SK-N-SH (cell line): ENCODE measurements around the gene CFAP100. TPM values are rescaled to one million over a fixed set of nuclear protein-coding genes. Genes with fewer than 3 reads are reported as not detected.

Source experiments
- CTCF ChIA-PET: fragments of 300-600, 350-600 bp; formaldehyde crosslinking; extraction: SDS; loops from one replicate; lab custom pipeline; 2021; lab: Yijun Ruan, JAX
- POLR2A ChIA-PET: fragments of 350-600 bp; sonication (Branson Sonifier 250); formaldehyde crosslinking; extraction: SDS; loops from one replicate; lab custom pipeline; 2020; ENCODE audit warnings: antibody characterized with exemption, inconsistent platforms; lab: Yijun Ruan, JAX
- DNase-seq: peaks from one replicate; pipeline ENCODE4 v3.0.0; 2012
- H2AFZ ChIP-seq: fragments of 200-600 bp; sonication (generic); 2 replicates; pipeline ENCODE4 v1.8.1; 2016; ENCODE audit warnings: antibody characterized with exemption, mild to moderate bottlenecking, low read depth
- H3F3A ChIP-seq: fragments of 200-600 bp; sonication (generic); replicated peaks from 2 replicates; pipeline ENCODE3; 2016; ENCODE audit warnings: antibody characterized with exemption, mild to moderate bottlenecking; ENCODE audit not compliant: insufficient read depth
- H3K27ac ChIP-seq, 2 experiments: fragments of 200-500 bp in 1 of 2; fragments of 200-600 bp in 1 of 2; sonication (Bioruptor generic) in 1 of 2; sonication (generic), shearing (Covaris generic) in 1 of 2; 2 replicates each; pipeline versions ENCODE4 v1.5.1 to v1.6.1; 2014 to 2016; ENCODE audit warnings: low read depth in 2 of 2, inconsistent platforms in 1 of 2, low read length in 1 of 2, mild to moderate bottlenecking in 1 of 2, mixed read lengths in 1 of 2
- H3K27me3 ChIP-seq: fragments of 200-600 bp; sonication (generic), shearing (Covaris generic); 2 replicates; pipeline ENCODE4 v1.6.1; 2016; ENCODE audit warnings: mixed run types; ENCODE audit not compliant: insufficient read depth
- H3K36me3 ChIP-seq, 2 experiments: fragments of 200-500 bp in 1 of 2; fragments of 200-600 bp in 1 of 2; sonication (Bioruptor generic) in 1 of 2; sonication (generic) in 1 of 2; replicated peaks in 1 of 2; 2 replicates each; pipeline versions ENCODE3 to v1.5.1; 2014 to 2016; ENCODE audit warnings: low read length in 1 of 2, mild to moderate bottlenecking in 1 of 2; ENCODE audit not compliant: insufficient read depth in 2 of 2, control insufficient read depth in 1 of 2
- H3K4me1 ChIP-seq, 2 experiments: fragments of 200-500 bp in 1 of 2; fragments of 200-600 bp in 1 of 2; sonication (Bioruptor generic) in 1 of 2; sonication (generic), shearing (Covaris generic) in 1 of 2; 2 replicates each; pipeline versions ENCODE4 v1.5.1 to v1.6.1; 2014 to 2016; ENCODE audit warnings: low read depth in 1 of 2, low read length in 1 of 2, mixed run types in 1 of 2; ENCODE audit not compliant: insufficient read depth in 2 of 2, control insufficient read depth in 1 of 2
- H3K4me2 ChIP-seq: fragments of 200-600 bp; sonication (generic), shearing (Covaris generic); 2 replicates; pipeline ENCODE4 v1.6.1; 2017; ENCODE audit warnings: mixed run types
- H3K4me3 ChIP-seq, 2 experiments: fragments of 200-500 bp in 1 of 2; fragments of 200-600 bp in 1 of 2; sonication (Bioruptor generic) in 1 of 2; sonication (generic), shearing (Covaris generic) in 1 of 2; 2 replicates each; pipeline versions ENCODE4 v1.5.1 to v1.8.1; 2014 to 2016; ENCODE audit warnings: low read depth in 2 of 2, inconsistent platforms in 1 of 2, low read length in 1 of 2, mild to moderate bottlenecking in 1 of 2, mixed read lengths in 1 of 2, moderate library complexity in 1 of 2
- H3K79me2 ChIP-seq: fragments of 200-600 bp; sonication (generic); 2 replicates; pipeline ENCODE4 v1.8.1; 2017; ENCODE audit warnings: mild to moderate bottlenecking; ENCODE audit not compliant: insufficient read depth
- H3K9ac ChIP-seq: fragments of 200-600 bp; sonication (generic); 2 replicates; pipeline ENCODE4 v1.6.1; 2017; ENCODE audit warnings: mixed run types
- H3K9me2 ChIP-seq: fragments of 200-600 bp; sonication (generic); 2 replicates; pipeline ENCODE4 v1.6.1; 2017; ENCODE audit warnings: mixed run types
- H3K9me3 ChIP-seq: fragments of 200-600 bp; sonication (generic); 2 replicates; pipeline ENCODE4 v1.6.1; 2017; ENCODE audit warnings: mixed run types, mild to moderate bottlenecking, moderate library complexity
- H4K20me1 ChIP-seq: fragments of 200-600 bp; sonication (generic); 2 replicates; pipeline ENCODE4 v1.6.1; 2017; ENCODE audit warnings: mild to moderate bottlenecking, mixed run types; ENCODE audit not compliant: insufficient read depth
- FOXJ3 ChIP-seq: sonication (generic); formaldehyde crosslinking; IDR thresholded peaks from 2 replicates; pipeline ENCODE4 v1.5.1; 2020; ENCODE audit warnings: mild to moderate bottlenecking, missing genetic modification reagents
- FOXM1 ChIP-seq: IDR thresholded peaks from 2 replicates; pipeline ENCODE4 v1.4.0; 2012; ENCODE audit warnings: low read depth, mild to moderate bottlenecking
- GABPA ChIP-seq: IDR thresholded peaks from 2 replicates; pipeline ENCODE4 v1.4.0; 2012; ENCODE audit warnings: low read depth, mild to moderate bottlenecking
- JUND ChIP-seq: IDR thresholded peaks from 2 replicates; pipeline ENCODE4 v1.4.0; 2012
- POLR2AphosphoS5 ChIP-seq: IDR thresholded peaks from 2 replicates; pipeline ENCODE4 v1.6.1; 2012; ENCODE audit warnings: low read depth, low read length
- RFX5 ChIP-seq: IDR thresholded peaks from 2 replicates; pipeline ENCODE4 v1.6.1; 2012; ENCODE audit warnings: mild to moderate bottlenecking, improper control_type of control experiment, low read length
- SIN3A ChIP-seq: IDR thresholded peaks from 2 replicates; pipeline ENCODE4 v1.6.1; 2012; ENCODE audit warnings: low read depth, mild to moderate bottlenecking, low read length, moderate library complexity, borderline replicate concordance
- TCF12 ChIP-seq: IDR thresholded peaks from 2 replicates; pipeline ENCODE4 v1.4.0; 2012
- YY1 ChIP-seq: IDR thresholded peaks from 2 replicates; pipeline ENCODE4 v1.4.0; 2012; ENCODE audit warnings: low read depth, mild to moderate bottlenecking
- WGBS: methylation state at CpG from one replicate; pipeline ENCODE4 v1.1.6; 2017; ENCODE audit warnings: low lambda C conversion rate; 5-methylcytosine and 5-hydroxymethylcytosine counted together
- polyA plus RNA-seq, 3 experiments: library from polyadenylated mRNA; depleted of rRNA; stranded (reverse); fragments of >200 nt; gene quantifications; 2 replicates each; pipeline ENCODE4 v1.2.3, GENCODE V29; 2012
- TF ChIP-seq, protein P1 (sequence below): IDR thresholded peaks from 2 replicates; pipeline ENCODE4 v1.4.0; 2012; ENCODE audit warnings: low read depth, borderline replicate concordance
- TF ChIP-seq, protein P2 (sequence below): IDR thresholded peaks from 2 replicates; pipeline ENCODE4 v1.4.0; 2012; ENCODE audit warnings: low read depth, borderline replicate concordance
- TF ChIP-seq, protein P3 (sequence below): fragments of 150-350 bp; IDR thresholded peaks from 2 replicates; pipeline ENCODE4 v1.6.1; 2016; ENCODE audit warnings: mild to moderate bottlenecking, low read depth, low read length
- TF ChIP-seq, protein P4 (sequence below): fragments of 150-350 bp; IDR thresholded peaks from 2 replicates; pipeline ENCODE4 v1.6.1; 2017; ENCODE audit warnings: antibody characterized with exemption, low read length, low read depth, borderline replicate concordance

CFAP100 gene
- polyA plus RNA-seq, 1 of the 3 experiments (the other 2 are of a cell fraction): not detected

DNA sequence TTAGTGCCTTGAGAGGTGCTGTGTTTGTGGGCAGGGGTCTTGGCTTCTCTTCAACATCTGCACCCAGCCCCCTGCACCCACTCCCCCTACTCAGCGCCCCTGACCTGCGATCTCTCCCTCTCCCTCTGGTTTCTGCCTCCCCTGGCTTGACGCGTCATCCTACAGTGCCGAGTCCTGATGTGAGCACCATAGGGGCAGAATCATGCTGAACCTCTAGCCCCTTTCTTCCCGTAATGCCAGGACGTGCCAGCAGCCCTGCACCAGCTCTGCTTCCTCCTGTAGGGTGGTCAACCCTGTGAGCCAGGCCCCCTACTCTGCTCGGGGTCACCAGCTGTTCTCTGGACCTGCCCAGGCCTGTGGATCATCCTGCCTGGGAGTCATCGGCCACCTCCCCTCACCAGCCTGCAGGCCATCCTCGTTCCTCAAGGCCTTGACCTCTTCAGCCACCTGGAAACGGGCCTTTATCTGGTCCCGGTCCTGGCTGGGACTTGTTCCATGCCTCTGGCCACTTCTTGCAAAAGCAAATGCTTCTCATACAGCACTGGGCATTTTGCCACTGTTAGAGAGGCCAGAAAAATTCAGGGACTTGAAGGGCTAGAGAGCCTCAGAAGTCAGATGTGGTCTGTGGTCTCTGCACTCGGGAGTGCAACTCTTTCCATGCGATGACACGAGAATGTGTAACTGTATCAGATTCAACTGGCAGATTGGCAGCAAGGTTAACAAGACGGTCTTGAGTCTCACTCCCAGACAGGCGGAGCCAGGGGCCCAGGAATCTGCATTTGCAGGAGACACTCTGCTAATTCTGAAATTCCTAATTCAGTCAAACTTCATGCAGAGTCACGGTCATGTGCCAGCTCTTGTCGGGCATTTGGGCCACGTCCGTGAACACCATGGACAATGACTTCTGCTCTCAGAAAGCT, 20.8 kb upstream of the CFAP100 start:
- Histone ChIP-seq H3K36me3 (no peaks in the 10 kb centered on the region), H3K9me3 (no peaks in the 10 kb centered on the region), H3K4me3 (no peak overlapping the region), H3F3A (no peaks in the 10 kb centered on the region), H3K4me2 (no peak overlapping the region), H3K27me3 (peaks cover 8% of the 10 kb centered on the region; the same call in 1 of the 2 replicates), H3K4me1 (peaks cover 0 to 21% of the 10 kb centered on the region in 2 experiments; a peak in 1 of 4 replicates), H4K20me1 (no peaks in the 10 kb centered on the region), H3K9ac (no peak overlapping the region), H3K27ac (no peak overlapping the region; a peak in 1 of 4 replicates), H2AFZ (no peak overlapping the region), H3K79me2 (no peaks in the 10 kb centered on the region), H3K9me2 (no peaks in the 10 kb centered on the region)
- POLR2A ChIA-PET: no interaction called here
- no peak for TF ChIP-seq YY1
- TF ChIP-seq JUND: no peak
- CTCF ChIA-PET: interaction anchor here (1.9 to 2.0 kb wide), 2 partner anchors 18 to 240 kb away, joined by 5 to 7 read pairs; no protein-coding TSS in a partner anchor
- no peak for DNase-seq
- WGBS: 62% methylated on average over 19 of the region's 21 CpGs

DNA sequence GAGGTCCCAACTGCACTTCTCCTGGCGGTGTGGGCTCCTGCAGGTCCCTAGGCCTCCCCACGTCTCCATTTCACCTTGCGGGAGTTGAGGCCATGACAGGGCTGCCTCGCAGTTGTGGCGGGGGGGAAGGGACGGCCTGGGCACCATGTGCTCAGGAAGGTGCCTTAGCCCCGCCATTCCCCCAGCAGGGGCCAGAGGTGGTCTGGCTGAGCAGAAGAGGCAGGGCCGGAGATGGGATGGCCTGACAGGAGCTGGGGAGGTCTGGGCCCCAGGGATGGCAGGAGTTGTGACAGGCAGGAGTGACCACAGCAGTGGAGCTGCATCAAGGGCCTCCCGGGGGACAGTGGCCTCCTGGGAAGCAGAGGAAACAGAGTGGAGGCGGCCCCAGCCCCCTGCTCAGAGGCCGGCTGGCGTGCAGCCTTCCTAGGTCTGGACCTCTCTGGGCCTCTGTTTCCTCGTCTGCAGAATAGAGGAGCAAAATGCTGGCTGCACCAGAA, 18.8 kb upstream of the CFAP100 start:
- ChIA-PET POLR2A (no interaction called here), CTCF (interaction anchor here (1.0 to 2.0 kb wide), 2 partner anchors 16 to 177 kb away, joined by 3 to 5 read pairs; no protein-coding TSS in a partner anchor)
- Histone ChIP-seq H3K9me3 (no peaks in the 10 kb centered on the region), H3K27me3 (peaks cover 8% of the 10 kb centered on the region; the same call in 1 of the 2 replicates), H3F3A (no peaks in the 10 kb centered on the region), H3K79me2 (no peaks in the 10 kb centered on the region), H4K20me1 (no peaks in the 10 kb centered on the region), H2AFZ (no peak overlapping the region), H3K9ac (no peak overlapping the region), H3K4me3 (no peak overlapping the region), H3K36me3 (no peaks in the 10 kb centered on the region), H3K4me2 (no peak overlapping the region), H3K9me2 (no peaks in the 10 kb centered on the region), H3K4me1 (peaks cover 0 to 21% of the 10 kb centered on the region in 2 experiments; a peak in 1 of 4 replicates), H3K27ac (no peak overlapping the region; a peak in 1 of 4 replicates)
- no peak for DNase-seq
- TF ChIP-seq, protein P1, sequence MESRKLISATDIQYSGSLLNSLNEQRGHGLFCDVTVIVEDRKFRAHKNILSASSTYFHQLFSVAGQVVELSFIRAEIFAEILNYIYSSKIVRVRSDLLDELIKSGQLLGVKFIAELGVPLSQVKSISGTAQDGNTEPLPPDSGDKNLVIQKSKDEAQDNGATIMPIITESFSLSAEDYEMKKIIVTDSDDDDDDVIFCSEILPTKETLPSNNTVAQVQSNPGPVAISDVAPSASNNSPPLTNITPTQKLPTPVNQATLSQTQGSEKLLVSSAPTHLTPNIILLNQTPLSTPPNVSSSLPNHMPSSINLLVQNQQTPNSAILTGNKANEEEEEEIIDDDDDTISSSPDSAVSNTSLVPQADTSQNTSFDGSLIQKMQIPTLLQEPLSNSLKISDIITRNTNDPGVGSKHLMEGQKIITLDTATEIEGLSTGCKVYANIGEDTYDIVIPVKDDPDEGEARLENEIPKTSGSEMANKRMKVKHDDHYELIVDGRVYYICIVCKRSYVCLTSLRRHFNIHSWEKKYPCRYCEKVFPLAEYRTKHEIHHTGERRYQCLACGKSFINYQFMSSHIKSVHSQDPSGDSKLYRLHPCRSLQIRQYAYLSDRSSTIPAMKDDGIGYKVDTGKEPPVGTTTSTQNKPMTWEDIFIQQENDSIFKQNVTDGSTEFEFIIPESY: no peak
- TF ChIP-seq YY1 (no peak), SIN3A (no peak), POLR2AphosphoS5 (no peak), GABPA (no peak), FOXM1 (no peak), RFX5 (no peak), FOXJ3 (no peak), JUND (no peak), TCF12 (no peak)
- TF ChIP-seq, protein P2, sequence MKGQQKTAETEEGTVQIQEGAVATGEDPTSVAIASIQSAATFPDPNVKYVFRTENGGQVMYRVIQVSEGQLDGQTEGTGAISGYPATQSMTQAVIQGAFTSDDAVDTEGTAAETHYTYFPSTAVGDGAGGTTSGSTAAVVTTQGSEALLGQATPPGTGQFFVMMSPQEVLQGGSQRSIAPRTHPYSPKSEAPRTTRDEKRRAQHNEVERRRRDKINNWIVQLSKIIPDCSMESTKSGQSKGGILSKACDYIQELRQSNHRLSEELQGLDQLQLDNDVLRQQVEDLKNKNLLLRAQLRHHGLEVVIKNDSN: no peak
- TF ChIP-seq, protein P3, sequence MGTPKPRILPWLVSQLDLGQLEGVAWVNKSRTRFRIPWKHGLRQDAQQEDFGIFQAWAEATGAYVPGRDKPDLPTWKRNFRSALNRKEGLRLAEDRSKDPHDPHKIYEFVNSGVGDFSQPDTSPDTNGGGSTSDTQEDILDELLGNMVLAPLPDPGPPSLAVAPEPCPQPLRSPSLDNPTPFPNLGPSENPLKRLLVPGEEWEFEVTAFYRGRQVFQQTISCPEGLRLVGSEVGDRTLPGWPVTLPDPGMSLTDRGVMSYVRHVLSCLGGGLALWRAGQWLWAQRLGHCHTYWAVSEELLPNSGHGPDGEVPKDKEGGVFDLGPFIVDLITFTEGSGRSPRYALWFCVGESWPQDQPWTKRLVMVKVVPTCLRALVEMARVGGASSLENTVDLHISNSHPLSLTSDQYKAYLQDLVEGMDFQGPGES: no peak
- TF ChIP-seq, protein P4, sequence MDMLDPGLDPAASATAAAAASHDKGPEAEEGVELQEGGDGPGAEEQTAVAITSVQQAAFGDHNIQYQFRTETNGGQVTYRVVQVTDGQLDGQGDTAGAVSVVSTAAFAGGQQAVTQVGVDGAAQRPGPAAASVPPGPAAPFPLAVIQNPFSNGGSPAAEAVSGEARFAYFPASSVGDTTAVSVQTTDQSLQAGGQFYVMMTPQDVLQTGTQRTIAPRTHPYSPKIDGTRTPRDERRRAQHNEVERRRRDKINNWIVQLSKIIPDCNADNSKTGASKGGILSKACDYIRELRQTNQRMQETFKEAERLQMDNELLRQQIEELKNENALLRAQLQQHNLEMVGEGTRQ: no peak
- WGBS: 20% methylated on average over 2 of the region's 13 CpGs
